Ishikawa (cell line): ENCODE results near the gene RNF220.

Source experiments
- CEBPB ChIP-seq: IDR thresholded peaks from 2 replicates; pipeline ENCODE4 v1.6.1; 2012
- CREB1 ChIP-seq: IDR thresholded peaks from 2 replicates; pipeline ENCODE4 v1.6.1; 2012; ENCODE audit warnings: low read depth
- EGR1 ChIP-seq: IDR thresholded peaks from 2 replicates; pipeline ENCODE4 v1.6.1; 2012
- EP300 ChIP-seq: IDR thresholded peaks from 2 replicates; pipeline ENCODE4 v1.6.1; 2012; ENCODE audit warnings: borderline replicate concordance
- FOXM1 ChIP-seq: IDR thresholded peaks from 2 replicates; pipeline ENCODE4 v1.6.1; 2012; ENCODE audit warnings: low read depth, borderline replicate concordance
- MAX ChIP-seq: IDR thresholded peaks from 2 replicates; pipeline ENCODE4 v1.6.1; 2012
- NFIC ChIP-seq: IDR thresholded peaks from 2 replicates; pipeline ENCODE4 v1.6.1; 2012
- RAD21 ChIP-seq: IDR thresholded peaks from 2 replicates; pipeline ENCODE4 v1.6.1; 2012; ENCODE audit warnings: low read depth
- REST ChIP-seq: IDR thresholded peaks from 2 replicates; pipeline ENCODE4 v1.6.1; 2012; ENCODE audit warnings: low read depth, mild to moderate bottlenecking
- TAF1 ChIP-seq: IDR thresholded peaks from 2 replicates; pipeline ENCODE4 v1.6.1; 2012; ENCODE audit warnings: low read depth, mild to moderate bottlenecking
- TCF12 ChIP-seq: IDR thresholded peaks from 2 replicates; pipeline ENCODE4 v1.6.1; 2012; ENCODE audit warnings: low read depth
- TEAD4 ChIP-seq: IDR thresholded peaks from 2 replicates; pipeline ENCODE4 v1.6.1; 2012
- USF1 ChIP-seq: IDR thresholded peaks from 2 replicates; pipeline ENCODE4 v1.6.1; 2012
- YY1 ChIP-seq: IDR thresholded peaks from 2 replicates; pipeline ENCODE4 v1.6.1; 2012; ENCODE audit warnings: low read depth
- ZBTB7A ChIP-seq: IDR thresholded peaks from 2 replicates; pipeline ENCODE4 v1.6.1; 2012; ENCODE audit warnings: low read depth

Gene RNF220

GRCh38 chr1:44584167-44584566 lies 179.1 kb downstream of the RNF220 start:
- no peak for TF ChIP-seq TCF12
- no peak for TF ChIP-seq CREB1
- TF ChIP-seq REST, result peak; percentile 69
- no peak for TF ChIP-seq ZBTB7A

- TF ChIP-seq MAX (no peak), YY1 (no peak), USF1 (no peak), TCF12 (no peak), NFIC (no peak), EP300 (no peak), FOXM1 (no peak), RAD21 (no peak), ZBTB7A (no peak), EGR1 (no peak), CREB1 (no peak), TAF1 (no peak), TEAD4 (no peak), REST (no peak), CEBPB (no peak)
Measured at GRCh38 chr1:44585315-44585920, 180.4 kb downstream of the RNF220 start.

- TF ChIP-seq TCF12 (0 out of 2 replicates have a peak, but pooled peaks have one; percentile 16), NFIC (no peak)
Measured at GRCh38 chr1:44587796-44588460, 182.9 kb downstream of the RNF220 start.

- TF ChIP-seq ZBTB7A (no peak), TEAD4 (no peak), EP300 (no peak)
Measured at GRCh38 chr1:44588551-44589210, 183.6 kb downstream of the RNF220 start.

GRCh38 chr1:44590475-44590874 lies 185.4 kb downstream of the RNF220 start:
- TF ChIP-seq EGR1 (no peak), REST (no peak), NFIC (no peak), USF1 (no peak), FOXM1 (no peak), MAX (no peak), YY1 (no peak), TCF12 (no peak), ZBTB7A (no peak), TAF1 (no peak), CREB1 (no peak)
